Stimulated activated CD8-positive, alpha-beta memory T cell treated with anti-CD3 and anti-CD28 coated beads, Interleukin-12 subunit alpha, Interleukin-12 subunit beta, amount 100 ng/mL, for 24 hours (primary cell): ENCODE results near the gene ZNRD2.
"Not testable (repeated sequence)": the region's sequence is repeated elsewhere in the genome, so short reads cannot be mapped to it uniquely, and the experiment has no call there.

Experiments
- DNase-seq: peaks from one replicate; pipeline ENCODE4 v3.0.0-alpha.2; 2020; ENCODE audit errors: extremely low read depth

Gene ZNRD2

GRCh38 chr11:65555693-65556231, 14.5 kb upstream of the ZNRD2 start:
- DNase-seq = no peak

GRCh38 chr11:65556470-65557279, 13.6 kb upstream of the ZNRD2 start:
- DNase-seq = no peak

- DNase-seq = no peak
These were observed 12.8 kb upstream of the ZNRD2 start for GRCh38 chr11:65557280-65558001.

DNA sequence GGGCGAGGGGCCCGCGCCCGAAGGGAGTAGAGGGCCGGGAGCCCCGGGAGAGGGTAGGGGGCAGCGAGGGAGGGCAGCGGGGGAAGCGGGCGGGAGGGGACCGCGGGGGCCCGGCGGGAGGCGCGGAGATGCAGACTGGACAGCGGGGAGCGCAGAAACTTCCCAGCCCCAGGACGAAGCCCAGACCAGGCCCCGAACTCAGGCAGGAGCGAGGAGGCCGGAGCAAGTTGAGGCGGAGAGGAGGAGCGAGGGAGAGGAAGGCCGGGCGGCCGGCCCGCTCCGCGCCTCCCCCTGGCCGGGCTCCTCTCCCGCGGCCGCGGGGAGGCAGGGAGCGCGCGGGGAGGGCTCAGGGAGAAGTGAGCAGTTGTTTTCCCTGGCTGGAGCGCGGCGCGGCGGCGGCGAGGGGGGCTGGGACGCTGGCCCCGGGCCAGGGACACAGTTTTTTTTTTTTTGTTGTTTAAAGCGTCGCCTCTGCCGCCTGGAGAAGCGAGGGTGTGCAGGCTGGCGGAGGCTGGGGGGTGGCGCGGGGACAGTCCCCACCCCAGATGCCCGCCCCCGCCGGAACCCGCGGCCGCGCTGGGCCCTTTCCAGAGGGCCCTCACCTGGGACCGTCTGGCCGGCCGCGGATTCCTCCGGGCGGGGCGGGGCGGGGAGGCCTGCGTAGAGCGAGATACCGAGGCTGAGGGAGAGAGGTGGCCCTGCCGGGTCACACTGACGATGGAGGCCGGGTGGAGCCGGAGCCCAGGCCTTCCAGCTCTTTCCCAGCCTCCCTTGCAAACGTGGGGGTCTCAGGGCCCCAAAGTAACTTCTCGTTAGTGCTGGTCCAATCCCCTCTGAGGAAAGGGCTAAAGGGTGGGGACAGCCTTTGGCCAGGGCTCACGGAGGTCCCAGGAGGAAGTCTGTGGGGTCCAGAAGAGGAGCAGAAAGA, 12.0 kb upstream of the ZNRD2 start, which contains the start of gene LTBP3:
Gene LTBP3 (minus strand): TSS at position 358 of the 928 bp plus-strand sequence. CDS start 400 bp downstream, outside the sequence.
- no peak for DNase-seq

DNA sequence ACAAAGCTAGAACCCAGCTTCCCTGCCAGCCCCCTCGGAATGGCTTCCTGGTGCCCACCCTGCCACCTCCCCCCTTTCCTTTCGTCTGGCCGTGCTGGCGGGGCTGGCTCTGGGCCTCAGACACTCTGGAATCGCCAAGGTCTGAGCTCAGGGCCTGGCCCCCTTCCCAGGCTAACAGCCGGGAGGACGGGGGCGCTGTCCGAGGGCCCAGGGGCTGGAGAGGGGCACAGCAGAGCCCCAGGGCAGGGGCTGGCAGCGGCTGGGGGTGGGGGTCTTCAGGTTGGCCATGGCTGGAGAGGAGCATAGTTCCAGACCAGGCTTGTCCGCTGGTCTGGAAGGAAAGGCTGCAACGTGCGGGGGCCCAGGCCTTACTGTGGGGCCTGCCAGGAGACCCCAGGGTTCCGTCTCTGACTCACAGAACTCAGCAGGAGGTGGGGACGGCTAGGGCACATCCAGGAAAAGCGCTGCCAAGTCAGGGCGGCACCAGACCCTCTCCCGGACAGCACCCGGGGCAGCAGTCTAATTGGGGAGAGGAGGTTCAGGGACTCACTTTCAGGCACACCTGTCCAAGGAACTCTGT, 11.3 kb upstream of the ZNRD2 start:
- no peak for DNase-seq

- DNase-seq = no peak
These were observed 10.7 kb upstream of the ZNRD2 start for GRCh38 chr11:65559535-65559934.

- no peak for DNase-seq
These were observed 10.2 kb upstream of the ZNRD2 start for GRCh38 chr11:65559951-65560537.

DNA sequence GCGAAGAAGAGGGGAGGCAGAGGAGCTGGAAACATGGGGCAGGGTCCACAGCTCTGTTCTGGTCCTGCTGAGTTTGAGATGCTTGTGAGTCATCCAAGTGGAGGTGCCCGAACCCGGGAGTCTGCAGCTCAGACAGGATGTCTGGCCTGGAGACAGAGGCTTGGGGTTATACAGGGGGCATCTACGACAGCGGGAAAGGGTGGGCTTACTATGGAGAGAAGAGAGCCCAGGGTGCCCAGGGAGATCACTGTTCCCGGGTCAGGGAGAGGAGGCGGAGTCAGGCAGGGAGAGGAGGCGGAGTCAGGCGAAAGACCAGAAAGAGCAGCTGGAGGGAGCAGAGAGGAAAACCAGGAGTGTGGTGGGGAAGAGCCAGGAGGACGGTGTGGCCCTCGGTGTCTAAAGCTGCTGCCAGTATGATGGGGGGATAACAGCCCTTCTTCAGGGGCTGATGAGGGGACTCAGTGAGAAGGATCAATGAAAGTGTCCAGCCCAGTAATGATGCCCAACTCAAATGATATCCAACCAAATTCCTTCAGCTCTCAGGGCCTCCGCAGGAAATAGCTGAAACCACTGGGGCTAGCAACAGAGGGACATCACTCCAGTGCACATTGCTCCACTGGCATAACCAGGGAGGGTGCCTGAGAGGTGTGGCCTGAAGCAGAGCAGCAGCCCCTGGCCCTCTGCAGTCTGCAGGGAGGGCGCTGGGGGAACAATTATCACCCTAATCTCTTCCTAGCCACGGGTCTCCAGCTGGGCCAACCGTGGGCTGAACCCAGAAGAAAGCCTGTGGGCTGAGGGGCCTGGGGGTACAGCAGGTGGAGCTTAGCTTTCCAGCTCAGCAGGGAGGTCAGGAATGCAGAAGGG, 9.5 kb upstream of the ZNRD2 start:
- no peak for DNase-seq

GRCh38 chr11:65562020-65562419, 8.3 kb upstream of the ZNRD2 start:
- no peak for DNase-seq

DNA sequence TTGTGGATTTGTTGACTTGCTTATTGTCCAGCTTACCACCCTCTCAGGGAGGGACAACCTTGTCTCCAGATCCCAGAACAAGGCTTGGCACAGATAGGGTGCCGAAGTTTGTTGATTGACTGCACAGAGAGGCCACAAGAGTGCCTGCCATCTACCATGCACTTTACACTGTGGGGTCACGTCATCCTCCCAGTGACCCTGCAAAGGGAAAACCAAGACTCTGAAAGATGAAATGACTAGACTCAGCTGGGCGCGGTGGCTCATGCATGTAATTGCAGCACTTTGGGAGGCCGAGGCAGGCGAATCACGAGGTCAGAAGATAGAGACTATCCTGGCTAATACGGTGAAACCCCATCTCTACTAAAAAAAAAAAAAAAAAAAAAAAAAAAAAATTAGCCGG, 7.5 kb upstream of the ZNRD2 start:
- no peak for DNase-seq

DNA sequence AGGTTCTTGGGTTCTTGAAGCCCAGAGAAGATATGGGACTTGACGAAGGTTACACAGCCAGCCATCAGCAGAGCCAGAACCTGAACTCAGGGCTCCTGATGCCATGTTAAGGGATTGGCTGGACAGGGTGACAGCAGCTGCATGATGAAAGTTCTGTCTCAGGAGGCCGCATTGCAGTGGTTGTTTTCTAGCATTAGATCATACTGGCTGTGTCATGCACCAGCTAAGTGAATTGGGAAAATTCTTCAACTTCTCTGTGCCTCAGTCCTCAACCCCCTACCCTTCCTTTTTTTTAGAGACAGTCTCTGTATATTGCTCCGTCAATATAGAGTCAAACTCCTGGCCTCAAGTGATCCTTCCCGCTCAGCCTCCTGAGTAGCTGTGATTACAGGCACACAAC, 6.7 kb upstream of the ZNRD2 start:
- no peak for DNase-seq

- not testable (repeated sequence) for DNase-seq
These were observed 5.3 kb upstream of the ZNRD2 start for GRCh38 chr11:65564879-65565559.

DNA sequence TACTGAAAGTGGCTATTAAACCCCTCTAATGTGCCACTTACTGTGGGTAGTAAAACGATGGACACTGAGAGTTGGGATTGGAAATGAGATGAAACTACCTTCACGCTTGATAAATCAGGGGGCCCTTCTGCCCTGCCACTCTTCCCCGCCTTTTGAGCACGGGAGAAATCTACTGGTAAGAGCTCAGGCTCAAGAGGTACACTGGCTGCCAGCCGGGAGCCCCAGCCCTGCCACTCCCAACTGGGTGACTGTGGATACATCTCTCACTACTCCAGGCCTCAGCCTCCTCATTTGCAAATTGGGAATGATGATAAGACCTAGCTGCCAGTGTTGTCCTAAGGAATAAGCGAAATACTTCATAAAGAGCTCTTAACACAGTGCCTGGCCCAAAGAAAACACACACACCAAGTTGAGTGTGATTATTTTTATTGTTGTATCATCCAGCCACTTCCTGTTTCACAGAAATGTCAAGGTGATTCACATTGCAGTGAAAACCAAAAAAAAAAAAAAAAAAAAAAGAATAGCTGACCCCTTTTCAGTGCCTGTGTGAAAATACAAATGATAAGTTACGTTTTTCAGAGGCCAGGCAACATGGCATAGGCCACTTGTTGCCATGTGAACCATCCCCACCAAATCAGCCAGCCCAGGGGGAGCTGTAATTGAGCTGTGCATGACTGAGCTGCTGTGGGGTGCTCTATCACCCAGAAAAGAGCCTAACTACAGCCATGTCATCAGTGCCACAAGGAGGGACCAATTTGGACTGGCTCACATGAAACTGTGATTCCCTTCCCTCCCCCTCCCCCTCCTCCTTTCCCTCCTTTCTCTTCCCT, 4.4 kb upstream of the ZNRD2 start:
- DNase-seq = no peak

GRCh38 chr11:65569164-65569972, 909 bp upstream of the ZNRD2 start:
- no peak for DNase-seq

GRCh38 chr11:65571420-65571819, 1.1 kb downstream of the ZNRD2 start:
- DNase-seq = no peak

GRCh38 chr11:65571940-65572339, 1.7 kb downstream of the ZNRD2 start:
- DNase-seq = no peak

- DNase-seq = peak; percentile 68
These were observed 2.2 kb downstream of the ZNRD2 start, which contains the start of gene FAM89B for GRCh38 chr11:65572356-65573051. FAM89B (plus strand) TSS chr11:65572538; CDS start chr11:65572670, 132 bp downstream.
